Osteocyte (in vitro differentiated cells): ENCODE data around the gene DHX32. TPM values are rescaled to one million over a fixed set of nuclear protein-coding genes. Genes with fewer than 3 reads are reported as not detected.

Experiments
- DNase-seq: peaks from one replicate; pipeline ENCODE4 v3.0.0; 2021; ENCODE audit warnings: mixed read lengths; ENCODE audit not compliant: unreplicated experiment; ENCODE audit errors: extremely low spot score
- H3K27ac Mint-ChIP-seq: one replicate; pipeline ENCODE4 v1.8.0; 2021; ENCODE audit warnings: mild to moderate bottlenecking, mixed read lengths; ENCODE audit not compliant: unreplicated experiment
- H3K27me3 Mint-ChIP-seq: one replicate; pipeline ENCODE4 v1.8.0; 2021; ENCODE audit warnings: mixed read lengths; ENCODE audit not compliant: unreplicated experiment
- H3K36me3 Mint-ChIP-seq: one replicate; pipeline ENCODE4 v1.8.0; 2021; ENCODE audit warnings: mixed read lengths; ENCODE audit not compliant: unreplicated experiment
- H3K4me1 Mint-ChIP-seq: one replicate; pipeline ENCODE4 v1.8.0; 2021; ENCODE audit warnings: mixed read lengths; ENCODE audit not compliant: unreplicated experiment
- H3K4me3 Mint-ChIP-seq: one replicate; pipeline ENCODE4 v1.8.0; 2021; ENCODE audit warnings: mild to moderate bottlenecking, moderate library complexity, mixed read lengths; ENCODE audit not compliant: unreplicated experiment
- H3K9me3 Mint-ChIP-seq: one replicate; pipeline ENCODE4 v1.8.0; 2021; ENCODE audit warnings: mixed read lengths; ENCODE audit not compliant: unreplicated experiment
- total RNA-seq: library from RNA; stranded (reverse); gene quantifications from 2 replicates; pipeline ENCODE4 v1.2.1, GENCODE V29; 2021
- TF ChIP-seq, protein P1 (sequence below): fragments of 200-600 bp; sonication (generic); IDR thresholded peaks from 2 replicates; pipeline ENCODE4 v1.5.0; 2021; ENCODE audit warnings: antibody characterized with exemption, mild to moderate bottlenecking, moderate library complexity

DHX32 gene
- total RNA-seq, 1 donor from 2014 or later, result 30.8 TPM

DNA sequence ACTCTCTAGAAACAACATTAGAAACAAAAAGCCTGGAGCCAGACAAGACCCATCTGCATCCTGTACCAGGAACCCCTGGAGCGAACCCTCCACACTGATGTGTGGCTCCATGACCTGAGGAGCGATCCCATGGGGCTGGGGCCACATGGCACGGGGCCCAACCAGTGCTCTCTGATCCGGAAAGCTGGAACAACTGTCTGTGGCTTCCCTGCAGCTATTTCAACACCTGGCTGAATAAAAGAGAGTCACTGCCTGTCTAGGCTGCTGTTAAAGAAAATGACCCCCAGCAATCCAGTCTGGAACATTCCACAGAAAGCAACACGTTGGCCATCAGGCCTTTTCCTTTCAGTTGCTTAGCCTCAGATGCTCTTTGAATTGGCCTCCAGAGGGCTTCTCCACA, 79.0 kb downstream of the DHX32 start:
- no peak for DNase-seq
- no peaks in the 10 kb centered on the region for H3K4me1 Mint-ChIP-seq

DNA sequence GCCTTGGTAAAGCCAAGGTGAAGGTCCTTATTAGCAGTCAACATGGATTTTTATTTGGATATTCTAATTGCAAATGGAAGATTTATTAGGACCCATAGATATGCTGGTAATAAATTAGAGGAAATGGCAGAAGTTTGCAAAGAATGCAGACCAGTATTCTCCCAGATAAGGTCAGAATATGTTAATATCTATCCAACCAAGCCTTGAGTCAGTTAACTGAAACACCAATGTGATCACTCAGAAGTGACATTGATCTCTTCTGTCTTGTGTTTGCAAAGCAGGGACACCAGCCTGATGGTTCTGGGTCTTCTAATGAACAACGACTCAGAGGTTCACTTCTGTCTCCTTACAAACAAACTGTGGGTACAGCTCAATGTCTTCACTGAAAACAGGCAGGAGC, 79.5 kb downstream of the DHX32 start:
- H3K4me3 Mint-ChIP-seq, result no peak overlapping the region
- no peaks in the 10 kb centered on the region for H3K27me3 Mint-ChIP-seq
- peaks cover 29% of the 10 kb centered on the region for H3K36me3 Mint-ChIP-seq
- TF ChIP-seq, protein P1, sequence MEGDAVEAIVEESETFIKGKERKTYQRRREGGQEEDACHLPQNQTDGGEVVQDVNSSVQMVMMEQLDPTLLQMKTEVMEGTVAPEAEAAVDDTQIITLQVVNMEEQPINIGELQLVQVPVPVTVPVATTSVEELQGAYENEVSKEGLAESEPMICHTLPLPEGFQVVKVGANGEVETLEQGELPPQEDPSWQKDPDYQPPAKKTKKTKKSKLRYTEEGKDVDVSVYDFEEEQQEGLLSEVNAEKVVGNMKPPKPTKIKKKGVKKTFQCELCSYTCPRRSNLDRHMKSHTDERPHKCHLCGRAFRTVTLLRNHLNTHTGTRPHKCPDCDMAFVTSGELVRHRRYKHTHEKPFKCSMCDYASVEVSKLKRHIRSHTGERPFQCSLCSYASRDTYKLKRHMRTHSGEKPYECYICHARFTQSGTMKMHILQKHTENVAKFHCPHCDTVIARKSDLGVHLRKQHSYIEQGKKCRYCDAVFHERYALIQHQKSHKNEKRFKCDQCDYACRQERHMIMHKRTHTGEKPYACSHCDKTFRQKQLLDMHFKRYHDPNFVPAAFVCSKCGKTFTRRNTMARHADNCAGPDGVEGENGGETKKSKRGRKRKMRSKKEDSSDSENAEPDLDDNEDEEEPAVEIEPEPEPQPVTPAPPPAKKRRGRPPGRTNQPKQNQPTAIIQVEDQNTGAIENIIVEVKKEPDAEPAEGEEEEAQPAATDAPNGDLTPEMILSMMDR, result no peak
- H3K27ac Mint-ChIP-seq, result no peak overlapping the region
- no peak for DNase-seq
- no peaks in the 10 kb centered on the region for H3K9me3 Mint-ChIP-seq
- no peaks in the 10 kb centered on the region for H3K4me1 Mint-ChIP-seq

More for the DNA sequence above, 79.0 kb downstream of the DHX32 start:
- Mint-ChIP-seq H3K4me3 (no peak overlapping the region), H3K9me3 (no peaks in the 10 kb centered on the region), H3K36me3 (peaks cover 30% of the 10 kb centered on the region), H3K27ac (no peak overlapping the region), H3K27me3 (no peaks in the 10 kb centered on the region)
- TF ChIP-seq, protein P1, result no peak

DNA sequence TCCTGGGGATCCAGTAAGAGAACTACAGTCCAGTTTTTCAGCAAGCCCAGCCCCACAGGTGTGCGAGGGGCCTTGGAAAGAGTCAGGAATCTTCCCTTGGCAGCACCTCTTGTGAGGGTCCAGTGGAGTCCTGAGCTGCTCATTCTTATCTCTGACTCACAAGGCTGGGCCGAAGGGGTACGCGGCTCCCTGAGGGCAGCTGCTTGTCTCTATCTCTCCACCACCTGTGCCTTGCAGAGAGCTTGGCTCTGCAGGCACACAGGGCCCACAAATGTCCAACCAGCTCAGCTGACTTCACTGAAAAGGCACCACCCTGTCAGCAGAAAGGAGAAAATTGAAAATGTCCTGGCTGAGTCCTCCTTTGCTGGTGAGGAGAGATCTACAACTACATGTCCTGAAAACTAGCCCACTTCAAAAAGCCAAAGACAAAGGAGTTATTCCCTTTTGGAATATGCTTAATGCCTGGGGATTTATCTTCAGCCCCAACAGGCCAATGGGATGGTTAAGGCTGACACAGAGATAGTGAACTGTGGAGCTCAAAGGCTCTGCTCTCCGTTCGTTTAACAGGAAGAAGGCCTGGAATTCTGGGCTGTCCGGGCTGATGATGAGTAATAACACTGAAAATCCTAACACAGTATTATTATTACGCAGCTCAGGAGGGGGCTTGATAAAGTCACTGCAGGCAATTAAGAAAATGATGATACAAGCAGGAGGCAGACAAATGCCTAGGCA, 81.5 kb downstream of the DHX32 start:
- Mint-ChIP-seq H3K36me3 (peaks cover 14% of the 10 kb centered on the region), H3K4me3 (no peak overlapping the region), H3K4me1 (no peaks in the 10 kb centered on the region), H3K27me3 (no peaks in the 10 kb centered on the region), H3K9me3 (no peaks in the 10 kb centered on the region), H3K27ac (no peak overlapping the region)
- TF ChIP-seq, protein P1, result no peak
- no peak for DNase-seq

DNA sequence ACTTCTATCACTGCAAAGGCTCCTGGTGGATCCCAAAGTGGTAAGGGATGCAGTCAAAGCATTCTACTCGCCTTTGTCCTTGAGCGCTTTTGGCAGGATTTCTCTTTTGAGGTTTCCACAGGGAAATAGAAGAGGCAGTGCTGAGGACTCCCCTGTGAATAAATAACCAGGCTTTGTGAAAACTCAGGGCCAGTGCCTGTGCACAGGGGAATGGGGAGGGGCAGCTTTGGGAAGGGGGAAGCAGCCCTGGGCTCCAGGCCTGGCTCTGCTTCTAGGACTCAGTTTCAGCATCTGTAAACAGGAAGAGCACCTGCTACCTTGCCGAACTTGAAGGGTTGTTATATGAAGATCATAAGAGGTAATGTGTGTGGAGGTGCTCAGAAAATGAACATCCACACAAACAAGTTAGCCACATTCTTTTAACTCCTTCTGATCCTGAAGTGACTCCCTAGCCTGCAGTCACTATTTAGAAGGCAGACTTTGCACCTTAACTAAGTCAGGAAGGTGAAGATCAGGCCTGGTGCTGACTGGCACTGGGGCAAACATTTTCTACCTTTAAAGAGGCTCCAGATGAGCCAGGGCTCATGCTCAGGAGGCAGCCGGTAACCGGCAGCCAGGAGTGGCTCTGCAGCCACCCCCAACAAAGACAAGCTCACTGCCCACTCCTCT, 83.0 kb downstream of the DHX32 start:
- DNase-seq, result no peak
- Mint-ChIP-seq H3K4me3 (no peak overlapping the region), H3K27me3 (no peaks in the 10 kb centered on the region), H3K27ac (no peak overlapping the region), H3K9me3 (no peaks in the 10 kb centered on the region), H3K4me1 (no peaks in the 10 kb centered on the region), H3K36me3 (peaks cover 25% of the 10 kb centered on the region)
- TF ChIP-seq, protein P1, result no peak

DNA sequence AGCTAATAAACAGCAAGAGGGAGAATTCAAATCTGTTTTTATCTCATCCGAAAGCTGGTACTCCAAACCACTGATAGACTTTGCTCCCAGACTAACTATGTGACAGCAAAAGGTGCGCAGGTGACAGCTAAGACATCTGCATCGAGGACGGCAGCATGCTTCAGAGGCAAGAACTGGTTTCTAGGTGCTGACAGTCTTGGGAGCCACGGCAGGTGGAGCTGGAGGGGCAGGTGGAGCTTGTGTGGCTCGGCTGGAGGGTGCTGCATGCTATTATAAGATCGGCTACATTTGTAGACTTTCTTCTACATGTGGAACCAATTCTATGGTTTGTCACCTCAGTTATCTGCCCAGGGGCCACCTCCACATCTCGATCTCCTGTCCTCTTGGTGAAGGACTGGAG, 83.7 kb downstream of the DHX32 start:
- no peak for DNase-seq
- no peaks in the 10 kb centered on the region for H3K27me3 Mint-ChIP-seq
- H3K36me3 Mint-ChIP-seq, result peaks cover 28% of the 10 kb centered on the region
- no peaks in the 10 kb centered on the region for H3K4me1 Mint-ChIP-seq
- no peak overlapping the region for H3K4me3 Mint-ChIP-seq
- H3K27ac Mint-ChIP-seq, result no peak overlapping the region
- TF ChIP-seq, protein P1, result no peak
- H3K9me3 Mint-ChIP-seq, result no peaks in the 10 kb centered on the region
